ENCODE measurements around the gene AMH.

- no peak for TF ChIP-seq CTCF (conservative IDR thresholded peaks at IDR 0.05)
- no peak for TF ChIP-seq ZFX (IDR thresholded peaks at IDR 0.05)
Measured at GRCh38 chr19:2249010-2249866, at the start of gene AMH.
